ENCODE results near the gene VWDE.

Gene VWDE

GRCh38 chr7:12281038-12281437, 122.6 kb downstream of the VWDE start:
- no peak for DNase-seq

Measured in activated effector memory CD4-positive, alpha-beta T cell treated with anti-CD3 and anti-CD28 coated beads, Interleukin-2, amount 50 U/mL, for 16 hours (primary cell).